CD4-positive, alpha-beta T cell treated with Interleukin-17A for 4 hours (primary cell): ENCODE results near the gene PHOSPHO2.
"Not testable (repeated sequence)": the region's sequence is repeated elsewhere in the genome, so short reads cannot be mapped to it uniquely, and the experiment has no call there.

Source experiments
- DNase-seq: peaks from one replicate; pipeline ENCODE4 v3.0.0-alpha.2; 2020; ENCODE audit warnings: mixed read lengths

Gene PHOSPHO2

GRCh38 chr2:169684712-169685111 is 9.6 kb upstream of the PHOSPHO2 start:
- DNase-seq, result not testable (repeated sequence)

- not testable (repeated sequence) for DNase-seq
Observed at GRCh38 chr2:169686825-169687224, 7.4 kb upstream of the PHOSPHO2 start.

GRCh38 chr2:169687943-169688342 is 6.3 kb upstream of the PHOSPHO2 start:
- not testable (repeated sequence) for DNase-seq

- no peak for DNase-seq
Observed at GRCh38 chr2:169690958-169691357, 3.3 kb upstream of the PHOSPHO2 start.

GRCh38 chr2:169692718-169693117 is 1.6 kb upstream of the PHOSPHO2 start:
- DNase-seq, result no peak

GRCh38 chr2:169693360-169693759 is 909 bp upstream of the PHOSPHO2 start:
- DNase-seq, result no peak

GRCh38 chr2:169694894-169695260 is 608 bp downstream of the PHOSPHO2 start:
- no peak for DNase-seq

- DNase-seq, result no peak
Observed at GRCh38 chr2:169696381-169696780, 2.1 kb downstream of the PHOSPHO2 start.

- not testable (repeated sequence) for DNase-seq
Observed at GRCh38 chr2:169699173-169699572, 4.9 kb downstream of the PHOSPHO2 start.

- no peak for DNase-seq
Observed at GRCh38 chr2:169702996-169703395, 8.7 kb downstream of the PHOSPHO2 start.

GRCh38 chr2:169704160-169704708 is 10.0 kb downstream of the PHOSPHO2 start:
- no peak for DNase-seq

GRCh38 chr2:169705927-169706326 is 11.7 kb downstream of the PHOSPHO2 start:
- DNase-seq, result no peak

- no peak for DNase-seq
Observed at GRCh38 chr2:169707626-169708025, 13.4 kb downstream of the PHOSPHO2 start.

- DNase-seq, result no peak
Observed at GRCh38 chr2:169709331-169709730, 15.1 kb downstream of the PHOSPHO2 start.

- no peak for DNase-seq
Observed at GRCh38 chr2:169709981-169710380, 15.7 kb downstream of the PHOSPHO2 start.

- DNase-seq, result no peak
Observed at GRCh38 chr2:169711751-169712509, 17.7 kb downstream of the PHOSPHO2 start.

- DNase-seq, result no peak
Observed at GRCh38 chr2:169712791-169713227, 18.5 kb downstream of the PHOSPHO2 start.

- no peak for DNase-seq
Observed at GRCh38 chr2:169713331-169713730, 19.1 kb downstream of the PHOSPHO2 start.

GRCh38 chr2:169714699-169715098 is 20.4 kb downstream of the PHOSPHO2 start:
- DNase-seq, result no peak

GRCh38 chr2:169715379-169716237 is 21.3 kb downstream of the PHOSPHO2 start:
- DNase-seq, result no peak

GRCh38 chr2:169716238-169716886 is 22.1 kb downstream of the PHOSPHO2 start:
- DNase-seq, result no peak

GRCh38 chr2:169716938-169717690 is 22.8 kb downstream of the PHOSPHO2 start:
- DNase-seq, result no peak
